GM23338 (cell line): ENCODE results near the gene EHMT2. TPM values are rescaled to one million over a fixed set of nuclear protein-coding genes. Genes with fewer than 3 reads are reported as not detected.
A peak's percentile ranks its signal among the peaks of the same experiment; 100 is the strongest.

Source experiments
- ATAC-seq: fragments of 200-7000 bp; cut with Tn5 transposase; 3 replicates; pipeline ENCODE4 v1.9.1; 2020
- DNase-seq: peaks from one replicate; pipeline ENCODE4 v3.0.0-alpha.2; 2015; ENCODE audit warnings: low spot score
- H2AFZ ChIP-seq: fragments of 200-600 bp; sonication (generic); 2 replicates; pipeline ENCODE4 v1.8.0; 2016; ENCODE audit warnings: antibody characterized with exemption, mild to moderate bottlenecking, moderate library complexity
- H3F3A ChIP-seq: fragments of 200-600 bp; sonication (generic); replicated peaks from 2 replicates; pipeline ENCODE4 v1.8.0; 2017; ENCODE audit warnings: antibody characterized with exemption, mixed run types, low read depth
- H3K27ac ChIP-seq: fragments of 200-600 bp; sonication (generic); 2 replicates; pipeline ENCODE4 v1.6.1; 2016; ENCODE audit warnings: low read depth
- H3K27me3 ChIP-seq: fragments of 200-600 bp; sonication (generic); 2 replicates; pipeline ENCODE4 v1.8.0; 2016; ENCODE audit warnings: mild to moderate bottlenecking, mixed run types, moderate library complexity; ENCODE audit not compliant: insufficient read depth
- H3K36me3 ChIP-seq: fragments of 200-600 bp; sonication (generic); 2 replicates; pipeline ENCODE4 v1.8.0; 2016; ENCODE audit warnings: mild to moderate bottlenecking; ENCODE audit not compliant: insufficient read depth
- H3K4me1 ChIP-seq: fragments of 200-600 bp; sonication (generic); 2 replicates; pipeline ENCODE4 v1.8.0; 2016; ENCODE audit warnings: mild to moderate bottlenecking, moderate library complexity; ENCODE audit not compliant: insufficient read depth
- H3K4me2 ChIP-seq: fragments of 200-600 bp; sonication (generic); 2 replicates; pipeline ENCODE4 v1.7.1; 2017; ENCODE audit warnings: mixed run types
- H3K4me3 ChIP-seq: fragments of 200-600 bp; sonication (generic); 2 replicates; pipeline ENCODE4 v1.6.1; 2016; ENCODE audit warnings: mixed run types
- H3K79me2 ChIP-seq: fragments of 200-600 bp; sonication (generic); replicated peaks from 2 replicates; pipeline ENCODE4 v1.8.0; 2017; ENCODE audit warnings: mild to moderate bottlenecking; ENCODE audit not compliant: insufficient read depth
- H3K9me2 ChIP-seq: fragments of 200-600 bp; sonication (generic); 2 replicates; pipeline ENCODE4 v1.8.0; 2017; ENCODE audit not compliant: insufficient read depth
- H4K20me1 ChIP-seq: fragments of 200-600 bp; sonication (generic); replicated peaks from 2 replicates; pipeline ENCODE4 v1.8.0; 2017; ENCODE audit warnings: mild to moderate bottlenecking; ENCODE audit not compliant: insufficient read depth
- H3K27ac Mint-ChIP-seq: 2 replicates; pipeline ENCODE4 v1.8.0; 2020; ENCODE audit warnings: inconsistent platforms, mild to moderate bottlenecking, moderate library complexity, mixed read lengths
- H3K27me3 Mint-ChIP-seq: 3 replicates; pipeline ENCODE4 v1.8.0; 2022; ENCODE audit warnings: low read depth, mild to moderate bottlenecking, moderate library complexity, mixed read lengths, inconsistent platforms; ENCODE audit not compliant: insufficient read depth, poor library complexity
- H3K36me3 Mint-ChIP-seq: 3 replicates; pipeline ENCODE4 v1.8.0; 2021; ENCODE audit warnings: low read depth, mild to moderate bottlenecking, inconsistent platforms, moderate library complexity, mixed read lengths
- H3K4me1 Mint-ChIP-seq: 3 replicates; pipeline ENCODE4 v1.8.0; 2020; ENCODE audit warnings: mild to moderate bottlenecking, inconsistent platforms, mixed read lengths
- H3K4me3 Mint-ChIP-seq: 3 replicates; pipeline ENCODE4 v1.8.0; 2021; ENCODE audit warnings: moderate library complexity, mild to moderate bottlenecking, inconsistent platforms, mixed read lengths
- H3K9me3 Mint-ChIP-seq: 3 replicates; pipeline ENCODE4 v1.8.0; 2020; ENCODE audit warnings: moderate library complexity, mild to moderate bottlenecking, inconsistent platforms, mixed read lengths
- CREB1 ChIP-seq: fragments of 250-450 bp; sonication (Bioruptor Pico); IDR thresholded peaks from 2 replicates; pipeline ENCODE4 v1.5.0; 2020; ENCODE audit warnings: low read depth, mild to moderate bottlenecking, moderate library complexity
- EZH2 ChIP-seq: fragments of 200-600 bp; sonication (generic); IDR thresholded peaks from one replicate; pipeline ENCODE4 v1.8.0; 2017; ENCODE audit warnings: antibody characterized with exemption, mild to moderate bottlenecking, low read depth; ENCODE audit not compliant: unreplicated experiment
- JUNB ChIP-seq: IDR thresholded peaks from one replicate; pipeline ENCODE4 v1.6.1; 2016; ENCODE audit warnings: antibody characterized with exemption; ENCODE audit not compliant: unreplicated experiment
- POLR2AphosphoS5 ChIP-seq: IDR thresholded peaks from 2 replicates; pipeline ENCODE4 v1.6.1; 2016; ENCODE audit warnings: antibody characterized with exemption, low read depth
- STAT1 ChIP-seq: IDR thresholded peaks from one replicate; pipeline ENCODE4 v1.6.1; 2016; ENCODE audit warnings: antibody characterized with exemption; ENCODE audit not compliant: unreplicated experiment
- polyA plus RNA-seq: library from polyadenylated mRNA; unstranded; fragments of >200 nt; fragmentation: Nextera tagmentation; extraction: Ambion mirVana; gene quantifications from 2 replicates; pipeline ENCODE4 v1.2.1, GENCODE V29; 2016
- total RNA-seq: library from RNA; depleted of rRNA; stranded (reverse); fragments of >200 nt; shearing (Covaris generic); gene quantifications from 2 replicates; pipeline ENCODE4 v1.2.3, GENCODE V29; 2014
- TF ChIP-seq, protein P1 (sequence below): IDR thresholded peaks from 2 replicates; pipeline ENCODE4 v1.6.1; 2016; ENCODE audit warnings: antibody characterized with exemption
- TF ChIP-seq, protein P2 (sequence below): fragments of 250-450 bp; sonication (Bioruptor Pico); IDR thresholded peaks from 2 replicates; pipeline ENCODE4 v1.5.0; 2020; ENCODE audit warnings: mild to moderate bottlenecking, moderate library complexity

The EHMT2 gene
- total and polyA plus RNA-seq, 2 experiments from 2014 or later: 113 to 193 TPM

DNA sequence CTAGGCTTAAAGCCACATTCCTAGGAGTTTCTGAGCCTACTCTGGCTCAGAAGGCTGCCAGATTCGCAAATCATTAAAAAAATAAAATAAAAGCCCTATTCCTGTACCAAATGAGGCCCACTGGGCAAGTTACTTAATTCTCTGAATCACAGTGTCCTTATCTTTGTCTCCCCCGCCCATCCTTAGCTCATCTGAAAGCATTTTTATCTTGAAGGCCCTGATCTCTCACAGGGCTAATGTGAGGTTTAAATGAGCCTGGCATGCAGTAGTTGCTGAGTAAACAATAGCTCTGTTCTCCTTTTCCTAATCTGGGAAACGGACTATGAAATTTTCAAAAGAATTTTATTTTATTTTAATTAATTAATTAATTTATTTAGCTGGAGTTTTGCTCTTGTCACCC lies 6.5 kb upstream of the EHMT2 start:
- H3K9me2 ChIP-seq: no peaks in the 10 kb centered on the region
- peaks cover 17% of the 10 kb centered on the region for H3K4me1 ChIP-seq
- TF ChIP-seq CREB1 (CRISPR knock-in tag) (no peak), EZH2 (no peak)
- peaks cover 7% of the 10 kb centered on the region; the same call in 1 of the 2 replicates for H3F3A ChIP-seq
- H4K20me1 ChIP-seq: no peaks in the 10 kb centered on the region
- no peaks in the 10 kb centered on the region for H3K79me2 ChIP-seq
- H2AFZ ChIP-seq: no peak overlapping the region
- H3K36me3 Mint-ChIP-seq: peaks cover 15% of the 10 kb centered on the region
- H3K27me3 ChIP-seq: no peaks in the 10 kb centered on the region
- H3K4me3 ChIP-seq: no peak overlapping the region
- H3K27ac ChIP-seq: no peak overlapping the region
- DNase-seq (no peak), ATAC-seq (no peak)
- no peak overlapping the region for H3K4me2 ChIP-seq
- H3K4me1 Mint-ChIP-seq: peaks cover 28% of the 10 kb centered on the region
- peaks cover 16% of the 10 kb centered on the region for H3K27me3 Mint-ChIP-seq
- H3K27ac Mint-ChIP-seq: no peak overlapping the region
- no peaks in the 10 kb centered on the region for H3K9me3 Mint-ChIP-seq
- H3K4me3 Mint-ChIP-seq: no peak overlapping the region
- no peaks in the 10 kb centered on the region for H3K36me3 ChIP-seq

DNA sequence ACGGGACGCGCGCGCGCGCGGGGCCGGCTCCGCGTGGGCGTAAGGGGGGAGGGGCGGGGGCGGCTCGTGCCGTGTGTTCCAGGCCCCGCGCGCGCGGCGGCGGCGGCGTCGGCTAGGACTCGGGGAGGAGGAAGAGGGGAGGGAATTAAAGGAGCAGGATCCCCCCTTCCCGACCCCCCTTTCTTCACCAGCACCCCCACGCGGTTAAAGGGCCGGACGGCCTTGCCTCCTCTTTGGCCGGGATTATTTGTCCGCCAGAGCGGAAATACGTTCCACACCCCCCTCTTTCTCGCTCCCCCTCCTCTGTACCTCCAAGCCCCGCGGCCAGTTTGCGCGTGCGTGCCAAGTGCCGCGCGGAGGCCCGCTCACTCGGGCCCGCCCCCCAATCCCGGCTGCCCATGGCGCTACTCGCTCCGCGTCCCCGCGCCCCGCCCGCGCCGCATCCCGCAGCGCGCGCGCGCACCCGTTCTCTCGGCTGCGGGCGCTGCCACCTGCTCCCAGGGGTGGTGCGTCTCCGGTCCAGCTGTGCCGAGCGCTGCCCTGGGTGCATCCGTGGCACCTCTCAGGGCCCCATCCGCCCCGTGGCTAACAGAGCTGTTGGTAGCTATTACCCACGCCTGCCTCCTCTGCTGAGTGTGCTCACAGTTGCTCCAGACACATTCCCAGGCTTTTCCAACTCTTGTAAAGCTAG lies 4.6 kb upstream of the EHMT2 start, which contains the start of gene ZBTB12:
Gene ZBTB12, minus strand, starts transcription at position 134 of the 691 bp plus-strand sequence. CDS start 781 bp downstream, outside the sequence.
- Mint-ChIP-seq H3K9me3 (no peaks in the 10 kb centered on the region), H3K4me3 (peak within 1 kb of the TSS; percentile 79), H3K27me3 (peaks cover 21% of the 10 kb centered on the region), H3K36me3 (peaks cover 21% of the 10 kb centered on the region), H3K27ac (peak within 1 kb of the TSS; percentile 81; the same call in 1 of the 2 replicates), H3K4me1 (peaks cover 33% of the 10 kb centered on the region)
- H2AFZ ChIP-seq: peak within 1 kb of the TSS; percentile 97
- no peaks in the 10 kb centered on the region; the same call in 1 of the 2 replicates for H4K20me1 ChIP-seq
- peak within 1 kb of the TSS; percentile 78 for H3K27ac ChIP-seq
- TF ChIP-seq EZH2 (no peak), POLR2AphosphoS5 (peak; percentile 60), CREB1 (CRISPR knock-in tag) (0 out of 2 replicates have a peak, but pooled peaks have one; percentile 27)
- TF ChIP-seq, protein P1, sequence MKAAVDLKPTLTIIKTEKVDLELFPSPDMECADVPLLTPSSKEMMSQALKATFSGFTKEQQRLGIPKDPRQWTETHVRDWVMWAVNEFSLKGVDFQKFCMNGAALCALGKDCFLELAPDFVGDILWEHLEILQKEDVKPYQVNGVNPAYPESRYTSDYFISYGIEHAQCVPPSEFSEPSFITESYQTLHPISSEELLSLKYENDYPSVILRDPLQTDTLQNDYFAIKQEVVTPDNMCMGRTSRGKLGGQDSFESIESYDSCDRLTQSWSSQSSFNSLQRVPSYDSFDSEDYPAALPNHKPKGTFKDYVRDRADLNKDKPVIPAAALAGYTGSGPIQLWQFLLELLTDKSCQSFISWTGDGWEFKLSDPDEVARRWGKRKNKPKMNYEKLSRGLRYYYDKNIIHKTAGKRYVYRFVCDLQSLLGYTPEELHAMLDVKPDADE: peak; percentile 40; the same call in 1 of the 2 replicates
- peak within 1 kb of the TSS; percentile 94 for H3K4me2 ChIP-seq
- peak; percentile 99 for DNase-seq
- no peaks in the 10 kb centered on the region for H3K27me3 ChIP-seq
- peaks cover 10% of the 10 kb centered on the region; the same call in 1 of the 2 replicates for H3F3A ChIP-seq
- no peaks in the 10 kb centered on the region for H3K9me2 ChIP-seq
- peaks cover 21% of the 10 kb centered on the region for H3K4me1 ChIP-seq
- peak; percentile 45 for ATAC-seq
- no peaks in the 10 kb centered on the region for H3K79me2 ChIP-seq
- no peaks in the 10 kb centered on the region for H3K36me3 ChIP-seq
- H3K4me3 ChIP-seq: peak within 1 kb of the TSS; percentile 80

DNA sequence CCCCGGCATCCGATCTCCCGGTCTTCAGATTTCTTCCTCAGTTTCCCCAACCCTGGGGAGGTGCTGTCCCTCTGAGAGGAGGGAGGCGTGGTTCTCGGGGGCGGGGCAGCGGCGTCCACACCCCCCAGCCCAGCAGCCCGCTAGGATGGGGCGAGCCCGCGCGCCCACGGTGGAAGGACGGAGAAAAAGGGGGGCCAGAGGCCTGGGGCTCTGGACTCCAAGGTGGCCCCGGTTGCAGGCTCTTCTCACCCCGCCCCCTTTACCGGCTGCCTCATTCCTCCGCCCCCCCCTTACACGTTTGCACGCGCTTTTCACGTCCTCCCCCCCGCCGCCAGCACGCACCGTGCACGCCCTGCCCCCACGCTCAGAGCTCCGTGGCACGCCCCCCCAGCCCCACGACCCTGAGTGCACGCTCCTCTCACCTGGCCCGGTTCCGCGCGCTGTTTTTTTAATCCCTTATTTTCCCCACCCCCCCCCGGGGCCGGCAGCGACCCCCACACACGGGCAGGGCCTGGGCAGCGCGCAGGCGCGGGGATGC lies 4.0 kb upstream of the EHMT2 start:
- Mint-ChIP-seq H3K36me3 (peaks cover 23% of the 10 kb centered on the region), H3K4me1 (peaks cover 32% of the 10 kb centered on the region), H3K27ac (peak overlapping the region; percentile 81; the same call in 1 of the 2 replicates), H3K4me3 (peak overlapping the region; percentile 79), H3K9me3 (no peaks in the 10 kb centered on the region), H3K27me3 (peaks cover 23% of the 10 kb centered on the region)
- Histone ChIP-seq H3K9me2 (no peaks in the 10 kb centered on the region), H3F3A (peaks cover 10% of the 10 kb centered on the region; the same call in 1 of the 2 replicates), H3K4me3 (peak overlapping the region; percentile 80), H3K4me2 (peak overlapping the region; percentile 94), H3K36me3 (no peaks in the 10 kb centered on the region), H4K20me1 (peaks cover 2% of the 10 kb centered on the region; the same call in 1 of the 2 replicates), H3K4me1 (peaks cover 21% of the 10 kb centered on the region), H3K27me3 (no peaks in the 10 kb centered on the region), H3K79me2 (peaks cover 4% of the 10 kb centered on the region; the same call in 1 of the 2 replicates), H2AFZ (no peak overlapping the region), H3K27ac (peak overlapping the region; percentile 50)
- ATAC-seq (peak; percentile 8), DNase-seq (peak; percentile 63)
- TF ChIP-seq JUNB (no peak), STAT1 (no peak)
- TF ChIP-seq, protein P2, sequence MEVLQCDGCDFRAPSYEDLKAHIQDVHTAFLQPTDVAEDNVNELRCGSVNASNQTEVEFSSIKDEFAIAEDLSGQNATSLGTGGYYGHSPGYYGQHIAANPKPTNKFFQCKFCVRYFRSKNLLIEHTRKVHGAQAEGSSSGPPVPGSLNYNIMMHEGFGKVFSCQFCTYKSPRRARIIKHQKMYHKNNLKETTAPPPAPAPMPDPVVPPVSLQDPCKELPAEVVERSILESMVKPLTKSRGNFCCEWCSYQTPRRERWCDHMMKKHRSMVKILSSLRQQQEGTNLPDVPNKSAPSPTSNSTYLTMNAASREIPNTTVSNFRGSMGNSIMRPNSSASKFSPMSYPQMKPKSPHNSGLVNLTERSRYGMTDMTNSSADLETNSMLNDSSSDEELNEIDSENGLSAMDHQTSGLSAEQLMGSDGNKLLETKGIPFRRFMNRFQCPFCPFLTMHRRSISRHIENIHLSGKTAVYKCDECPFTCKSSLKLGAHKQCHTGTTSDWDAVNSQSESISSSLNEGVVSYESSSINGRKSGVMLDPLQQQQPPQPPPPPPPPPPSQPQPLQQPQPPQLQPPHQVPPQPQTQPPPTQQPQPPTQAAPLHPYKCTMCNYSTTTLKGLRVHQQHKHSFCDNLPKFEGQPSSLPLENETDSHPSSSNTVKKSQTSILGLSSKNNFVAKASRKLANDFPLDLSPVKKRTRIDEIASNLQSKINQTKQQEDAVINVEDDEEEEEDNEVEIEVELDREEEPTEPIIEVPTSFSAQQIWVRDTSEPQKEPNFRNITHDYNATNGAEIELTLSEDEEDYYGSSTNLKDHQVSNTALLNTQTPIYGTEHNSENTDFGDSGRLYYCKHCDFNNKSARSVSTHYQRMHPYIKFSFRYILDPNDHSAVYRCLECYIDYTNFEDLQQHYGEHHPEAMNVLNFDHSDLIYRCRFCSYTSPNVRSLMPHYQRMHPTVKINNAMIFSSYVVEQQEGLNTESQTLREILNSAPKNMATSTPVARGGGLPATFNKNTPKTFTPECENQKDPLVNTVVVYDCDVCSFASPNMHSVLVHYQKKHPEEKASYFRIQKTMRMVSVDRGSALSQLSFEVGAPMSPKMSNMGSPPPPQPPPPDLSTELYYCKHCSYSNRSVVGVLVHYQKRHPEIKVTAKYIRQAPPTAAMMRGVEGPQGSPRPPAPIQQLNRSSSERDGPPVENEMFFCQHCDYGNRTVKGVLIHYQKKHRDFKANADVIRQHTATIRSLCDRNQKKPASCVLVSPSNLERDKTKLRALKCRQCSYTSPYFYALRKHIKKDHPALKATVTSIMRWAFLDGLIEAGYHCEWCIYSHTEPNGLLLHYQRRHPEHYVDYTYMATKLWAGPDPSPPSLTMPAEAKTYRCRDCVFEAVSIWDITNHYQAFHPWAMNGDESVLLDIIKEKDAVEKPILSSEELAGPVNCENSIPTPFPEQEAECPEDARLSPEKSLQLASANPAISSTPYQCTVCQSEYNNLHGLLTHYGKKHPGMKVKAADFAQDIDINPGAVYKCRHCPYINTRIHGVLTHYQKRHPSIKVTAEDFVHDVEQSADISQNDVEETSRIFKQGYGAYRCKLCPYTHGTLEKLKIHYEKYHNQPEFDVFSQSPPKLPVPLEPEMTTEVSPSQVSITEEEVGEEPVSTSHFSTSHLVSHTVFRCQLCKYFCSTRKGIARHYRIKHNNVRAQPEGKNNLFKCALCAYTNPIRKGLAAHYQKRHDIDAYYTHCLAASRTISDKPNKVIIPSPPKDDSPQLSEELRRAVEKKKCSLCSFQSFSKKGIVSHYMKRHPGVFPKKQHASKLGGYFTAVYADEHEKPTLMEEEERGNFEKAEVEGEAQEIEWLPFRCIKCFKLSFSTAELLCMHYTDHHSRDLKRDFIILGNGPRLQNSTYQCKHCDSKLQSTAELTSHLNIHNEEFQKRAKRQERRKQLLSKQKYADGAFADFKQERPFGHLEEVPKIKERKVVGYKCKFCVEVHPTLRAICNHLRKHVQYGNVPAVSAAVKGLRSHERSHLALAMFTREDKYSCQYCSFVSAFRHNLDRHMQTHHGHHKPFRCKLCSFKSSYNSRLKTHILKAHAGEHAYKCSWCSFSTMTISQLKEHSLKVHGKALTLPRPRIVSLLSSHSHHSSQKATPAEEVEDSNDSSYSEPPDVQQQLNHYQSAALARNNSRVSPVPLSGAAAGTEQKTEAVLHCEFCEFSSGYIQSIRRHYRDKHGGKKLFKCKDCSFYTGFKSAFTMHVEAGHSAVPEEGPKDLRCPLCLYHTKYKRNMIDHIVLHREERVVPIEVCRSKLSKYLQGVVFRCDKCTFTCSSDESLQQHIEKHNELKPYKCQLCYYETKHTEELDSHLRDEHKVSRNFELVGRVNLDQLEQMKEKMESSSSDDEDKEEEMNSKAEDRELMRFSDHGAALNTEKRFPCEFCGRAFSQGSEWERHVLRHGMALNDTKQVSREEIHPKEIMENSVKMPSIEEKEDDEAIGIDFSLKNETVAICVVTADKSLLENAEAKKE: no peak
